ENCODE data around the gene KLF15.

DNA sequence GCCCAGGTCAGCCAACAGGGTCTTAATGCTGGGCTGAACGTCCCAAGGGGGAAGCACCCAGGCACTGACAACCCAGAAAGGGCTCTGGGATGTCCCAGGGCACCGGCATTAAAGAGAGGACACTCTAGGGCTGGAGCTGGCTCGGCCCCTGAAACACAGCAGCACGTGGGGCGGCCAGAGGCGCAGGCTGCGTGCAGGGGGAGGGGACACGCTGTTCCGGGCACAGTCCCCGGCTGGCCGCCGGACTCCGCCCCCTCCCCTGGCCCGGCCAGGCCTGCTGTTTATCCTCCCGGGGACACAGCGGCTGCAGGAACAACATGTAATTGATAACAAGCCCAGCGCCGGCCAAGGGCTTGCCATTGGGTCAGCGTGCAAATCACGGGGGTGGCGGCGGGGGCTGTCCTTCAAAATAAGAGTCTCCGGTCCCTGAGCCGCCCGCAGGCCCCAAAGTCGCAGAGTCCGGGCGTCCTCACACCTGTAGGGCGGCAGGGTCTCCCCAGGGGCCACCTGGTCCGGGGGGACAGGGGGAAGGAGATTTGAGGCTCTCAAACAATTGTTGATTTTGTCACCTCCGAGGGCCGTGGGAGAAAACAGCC, 1.3 kb downstream of the KLF15 start:
- TF ChIP-seq, protein P1, sequence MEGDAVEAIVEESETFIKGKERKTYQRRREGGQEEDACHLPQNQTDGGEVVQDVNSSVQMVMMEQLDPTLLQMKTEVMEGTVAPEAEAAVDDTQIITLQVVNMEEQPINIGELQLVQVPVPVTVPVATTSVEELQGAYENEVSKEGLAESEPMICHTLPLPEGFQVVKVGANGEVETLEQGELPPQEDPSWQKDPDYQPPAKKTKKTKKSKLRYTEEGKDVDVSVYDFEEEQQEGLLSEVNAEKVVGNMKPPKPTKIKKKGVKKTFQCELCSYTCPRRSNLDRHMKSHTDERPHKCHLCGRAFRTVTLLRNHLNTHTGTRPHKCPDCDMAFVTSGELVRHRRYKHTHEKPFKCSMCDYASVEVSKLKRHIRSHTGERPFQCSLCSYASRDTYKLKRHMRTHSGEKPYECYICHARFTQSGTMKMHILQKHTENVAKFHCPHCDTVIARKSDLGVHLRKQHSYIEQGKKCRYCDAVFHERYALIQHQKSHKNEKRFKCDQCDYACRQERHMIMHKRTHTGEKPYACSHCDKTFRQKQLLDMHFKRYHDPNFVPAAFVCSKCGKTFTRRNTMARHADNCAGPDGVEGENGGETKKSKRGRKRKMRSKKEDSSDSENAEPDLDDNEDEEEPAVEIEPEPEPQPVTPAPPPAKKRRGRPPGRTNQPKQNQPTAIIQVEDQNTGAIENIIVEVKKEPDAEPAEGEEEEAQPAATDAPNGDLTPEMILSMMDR (IDR thresholded peaks at IDR 0.05), result no peak
- TF ChIP-seq EZH2 (IDR thresholded peaks at IDR 0.05; ENCODE audit: borderline replicate concordance, insufficient read depth, low read depth, low read length, poor library complexity, severe bottlenecking), result no peak

Data from B cell (primary cell).